Measurements from ENCODE around the gene HACE1. TPM values are rescaled to one million over a fixed set of nuclear protein-coding genes. Genes with fewer than 3 reads are reported as not detected.
"Not testable (repeated sequence)": the region's sequence is repeated elsewhere in the genome, so short reads cannot be mapped to it uniquely, and the experiment has no call there.

Gene HACE1, protein sequence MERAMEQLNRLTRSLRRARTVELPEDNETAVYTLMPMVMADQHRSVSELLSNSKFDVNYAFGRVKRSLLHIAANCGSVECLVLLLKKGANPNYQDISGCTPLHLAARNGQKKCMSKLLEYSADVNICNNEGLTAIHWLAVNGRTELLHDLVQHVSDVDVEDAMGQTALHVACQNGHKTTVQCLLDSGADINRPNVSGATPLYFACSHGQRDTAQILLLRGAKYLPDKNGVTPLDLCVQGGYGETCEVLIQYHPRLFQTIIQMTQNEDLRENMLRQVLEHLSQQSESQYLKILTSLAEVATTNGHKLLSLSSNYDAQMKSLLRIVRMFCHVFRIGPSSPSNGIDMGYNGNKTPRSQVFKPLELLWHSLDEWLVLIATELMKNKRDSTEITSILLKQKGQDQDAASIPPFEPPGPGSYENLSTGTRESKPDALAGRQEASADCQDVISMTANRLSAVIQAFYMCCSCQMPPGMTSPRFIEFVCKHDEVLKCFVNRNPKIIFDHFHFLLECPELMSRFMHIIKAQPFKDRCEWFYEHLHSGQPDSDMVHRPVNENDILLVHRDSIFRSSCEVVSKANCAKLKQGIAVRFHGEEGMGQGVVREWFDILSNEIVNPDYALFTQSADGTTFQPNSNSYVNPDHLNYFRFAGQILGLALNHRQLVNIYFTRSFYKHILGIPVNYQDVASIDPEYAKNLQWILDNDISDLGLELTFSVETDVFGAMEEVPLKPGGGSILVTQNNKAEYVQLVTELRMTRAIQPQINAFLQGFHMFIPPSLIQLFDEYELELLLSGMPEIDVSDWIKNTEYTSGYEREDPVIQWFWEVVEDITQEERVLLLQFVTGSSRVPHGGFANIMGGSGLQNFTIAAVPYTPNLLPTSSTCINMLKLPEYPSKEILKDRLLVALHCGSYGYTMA
- total RNA-seq (2014; rRNA removed; shearing (Covaris generic)): 8.1 and 9.0 TPM in 2 replicates
- 6.8 and 8.4 TPM in 2 replicates for polyA plus RNA-seq (2015; cell fraction: cytosol; rRNA removed)
- 19.2 and 30.0 TPM in 2 replicates for polyA plus RNA-seq (2015; cell fraction: nucleus; rRNA removed)

DNA sequence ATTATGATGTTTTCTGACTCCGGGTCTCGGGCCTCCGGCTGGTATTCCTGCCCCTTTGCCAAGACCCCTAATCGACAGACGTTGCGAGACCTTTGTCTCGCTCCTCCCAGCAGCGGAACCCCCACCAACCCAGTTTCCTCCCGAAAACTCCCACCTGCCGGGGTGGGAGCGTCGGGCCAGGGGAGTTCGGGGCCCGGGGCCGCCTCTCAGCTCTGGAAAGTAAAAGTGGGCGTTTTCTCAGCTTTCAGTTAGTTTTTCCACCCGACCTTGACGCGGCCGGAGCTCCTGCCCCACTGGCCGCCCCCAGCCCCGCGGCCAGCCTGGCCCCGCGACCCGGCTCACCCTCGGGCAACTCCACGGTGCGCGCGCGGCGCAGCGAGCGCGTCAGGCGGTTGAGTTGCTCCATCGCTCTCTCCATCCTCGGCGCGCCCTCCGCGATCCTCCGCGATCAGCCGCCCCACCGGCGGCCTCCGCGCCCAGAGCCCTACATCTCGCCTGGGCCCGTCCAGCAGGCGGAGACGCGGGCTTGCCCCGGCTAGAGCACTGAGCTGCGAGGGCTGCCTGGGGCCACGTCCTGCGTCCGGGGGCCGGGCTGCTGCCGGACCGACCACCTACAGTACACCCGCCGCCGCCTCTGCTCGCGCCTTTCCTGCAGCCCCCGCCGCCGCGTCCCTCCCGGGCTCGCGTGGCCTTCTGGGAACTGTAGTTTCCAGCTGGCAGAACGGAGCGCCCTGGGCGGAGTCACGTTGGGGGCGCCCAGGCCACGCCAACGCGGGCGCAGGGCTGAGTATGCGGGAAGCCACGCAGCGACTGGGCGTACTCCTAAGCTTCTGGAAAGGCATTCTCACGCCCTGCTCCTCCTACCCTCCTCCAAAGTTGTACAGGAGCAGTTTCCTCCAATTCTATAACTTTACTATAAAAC, at the start of gene HACE1:
Gene HACE1 (minus strand): TSS at position 695 of the 922 bp plus-strand sequence. CDS start 277 bp downstream, at position 418.
- DNase-seq (ENCODE audit: low read depth, low spot score): peak; percentile 89
- in situ Hi-C loops (cut with HindIII; ENCODE audit: low pct_unique_long_range_greater_than_20kb, low sequenced_read_pairs): no loop called here

DNA sequence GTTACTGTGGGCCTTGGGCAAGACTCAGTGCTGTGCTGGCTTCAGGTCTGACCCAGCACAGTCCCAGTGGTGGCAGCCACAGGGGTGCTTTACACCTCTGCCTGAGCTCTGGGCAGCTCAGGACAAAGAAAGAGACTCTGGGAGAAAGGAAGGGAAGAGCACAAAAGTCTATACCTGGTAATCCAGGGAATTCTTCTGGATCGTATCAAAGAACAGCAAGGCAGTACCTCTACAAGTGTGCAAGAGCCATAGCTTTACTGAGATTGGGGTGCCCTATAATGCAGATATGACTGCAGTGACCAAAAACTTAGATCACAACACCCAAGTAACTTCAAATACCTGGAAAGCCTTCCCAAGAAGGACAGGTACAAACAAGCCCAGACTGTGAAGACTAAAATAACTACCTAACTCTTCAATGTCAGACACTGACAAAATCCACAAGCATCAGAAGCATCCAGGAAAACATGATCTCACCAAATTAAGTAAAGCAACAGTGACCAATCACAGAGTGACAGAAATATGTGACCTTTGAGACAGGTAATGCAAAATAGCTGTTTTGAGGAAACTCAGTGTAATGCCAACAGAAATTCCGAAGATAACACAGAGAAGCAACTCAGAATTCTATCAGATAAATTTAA, 49.3 kb upstream of the HACE1 start:
- no peak for DNase-seq (ENCODE audit: low read depth, low spot score)

DNA sequence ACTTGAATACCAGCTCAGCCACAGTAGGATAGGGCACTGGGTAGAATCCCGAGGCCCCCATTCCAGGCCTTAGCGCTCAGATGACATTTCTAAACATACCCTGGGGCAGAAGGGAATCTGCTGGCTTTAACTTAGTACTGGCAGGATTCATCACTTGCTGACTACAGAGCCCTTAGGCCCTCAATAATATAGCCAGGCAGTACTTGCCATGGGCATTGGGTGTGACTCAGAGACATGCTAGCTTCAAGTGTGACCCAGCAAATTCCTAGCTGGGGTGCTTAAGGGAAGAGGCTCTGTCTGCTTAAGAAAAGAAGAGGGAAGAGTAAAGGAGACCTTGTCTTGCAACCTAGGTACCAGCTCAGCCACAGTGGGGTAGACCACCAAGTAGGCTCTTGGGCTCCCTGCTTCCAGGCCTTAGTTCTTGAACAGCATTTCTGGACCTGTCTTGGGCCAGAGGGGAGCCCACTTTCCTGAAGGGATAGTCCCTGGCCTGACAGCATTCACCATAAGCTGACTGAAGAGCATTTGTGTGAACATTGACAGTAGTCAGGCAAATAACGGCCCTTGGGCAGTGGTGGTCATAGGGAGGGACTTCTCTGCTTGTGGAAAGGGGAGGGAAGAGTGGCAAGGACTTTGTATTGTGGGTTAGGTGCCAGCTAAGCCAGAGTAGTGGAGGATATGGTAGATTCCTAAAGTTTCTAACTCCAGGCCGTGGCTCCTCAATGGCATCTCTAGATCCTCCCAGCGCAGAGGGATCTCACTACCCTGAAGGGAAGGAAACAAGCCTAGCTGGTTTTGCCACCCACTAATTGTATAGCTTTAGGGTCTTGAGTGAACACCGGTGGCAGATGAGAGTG, 48.5 kb upstream of the HACE1 start:
- DNase-seq (ENCODE audit: low read depth, low spot score): peak; percentile 1
- in situ Hi-C loops (cut with HindIII; ENCODE audit: low pct_unique_long_range_greater_than_20kb, low sequenced_read_pairs): no loop called here

More for the DNA sequence above, 49.3 kb upstream of the HACE1 start:
- in situ Hi-C loops (cut with HindIII; ENCODE audit: low pct_unique_long_range_greater_than_20kb, low sequenced_read_pairs): no loop called here

DNA sequence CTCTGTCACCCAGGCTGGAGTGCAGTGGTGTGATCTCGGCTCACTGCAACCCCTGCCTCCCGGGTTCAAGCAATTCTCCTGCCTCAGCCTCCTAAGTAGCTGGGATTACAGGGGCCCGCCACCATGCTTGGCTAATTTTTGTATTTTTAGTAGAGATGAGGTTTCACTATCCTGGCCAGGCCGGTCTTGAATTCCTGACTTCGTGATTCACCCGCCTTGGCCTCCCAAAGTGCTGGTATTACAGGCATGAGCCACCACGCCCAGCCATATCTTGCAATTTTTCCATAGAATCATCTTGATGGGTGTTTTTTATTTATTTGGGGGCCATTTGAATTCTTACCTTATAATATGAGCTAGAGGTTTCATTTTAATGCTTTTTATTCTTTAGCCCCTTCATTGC, 39.2 kb upstream of the HACE1 start:
- in situ Hi-C loops (cut with HindIII; ENCODE audit: low pct_unique_long_range_greater_than_20kb, low sequenced_read_pairs); DNase-seq (ENCODE audit: low read depth, low spot score): not testable (repeated sequence)

DNA sequence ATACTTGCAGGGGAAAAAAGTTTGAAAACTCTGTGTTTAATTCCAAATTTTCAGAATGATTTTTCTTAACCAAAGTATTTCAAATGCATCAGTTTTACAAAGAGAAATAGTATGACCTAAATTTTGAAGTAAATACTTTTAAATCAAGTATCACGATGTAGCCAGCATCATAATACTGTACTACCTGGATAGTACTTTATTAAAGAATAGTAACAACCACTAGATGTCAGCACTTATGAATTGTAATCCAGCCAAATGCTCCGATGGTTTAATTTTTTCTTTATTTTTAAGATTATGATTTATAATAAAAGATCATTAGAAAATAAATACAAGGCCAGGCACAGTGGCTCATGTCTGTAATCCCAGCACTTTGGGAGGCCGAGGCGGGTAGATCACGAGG, 37.2 kb upstream of the HACE1 start:
- in situ Hi-C loops (cut with HindIII; ENCODE audit: low pct_unique_long_range_greater_than_20kb, low sequenced_read_pairs): no loop called here
- peak; percentile 24 for DNase-seq (ENCODE audit: low read depth, low spot score)

DNA sequence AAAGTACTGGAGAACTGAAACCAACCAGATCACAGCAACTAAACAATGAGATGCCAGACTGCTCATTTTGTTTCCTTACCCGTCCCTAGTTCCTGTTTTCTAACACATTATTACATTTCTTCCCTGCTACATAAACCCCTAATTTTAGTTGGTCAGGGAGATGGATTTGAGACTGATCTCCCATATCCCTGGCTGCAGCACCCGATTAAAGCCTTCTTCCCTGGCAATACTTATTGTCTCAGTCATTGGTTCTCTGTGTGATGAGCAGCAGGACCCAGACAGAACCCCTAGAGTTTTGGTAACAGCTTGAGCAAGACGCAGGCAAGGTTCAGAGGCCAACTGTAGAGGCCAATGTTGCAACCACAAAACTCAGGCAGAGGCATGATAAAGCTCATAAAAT, 28.3 kb upstream of the HACE1 start:
- in situ Hi-C loops (cut with HindIII; ENCODE audit: low pct_unique_long_range_greater_than_20kb, low sequenced_read_pairs): no loop called here
- no peak for DNase-seq (ENCODE audit: low read depth, low spot score)

DNA sequence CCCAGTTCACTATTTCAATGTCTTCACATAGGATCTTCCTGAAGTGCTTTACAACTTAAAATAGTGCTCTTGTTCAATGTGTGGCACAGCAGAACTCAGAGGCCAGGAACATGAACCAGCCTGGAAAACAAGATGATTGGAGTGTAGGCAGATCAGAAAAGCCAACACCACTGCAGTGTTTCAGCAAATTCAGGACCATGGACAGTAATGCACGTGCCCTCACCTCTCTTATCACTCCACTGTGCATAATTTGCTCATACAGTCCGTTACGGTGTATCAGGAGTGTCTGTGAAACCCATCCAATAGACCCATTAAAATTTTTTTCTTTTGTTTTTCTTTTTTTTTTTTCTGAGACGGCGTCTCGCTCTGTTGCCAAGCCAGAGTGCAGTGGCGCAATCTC, 27.6 kb upstream of the HACE1 start:
- DNase-seq (ENCODE audit: low read depth, low spot score): no peak
- in situ Hi-C loops (cut with HindIII; ENCODE audit: low pct_unique_long_range_greater_than_20kb, low sequenced_read_pairs): no loop called here

DNA sequence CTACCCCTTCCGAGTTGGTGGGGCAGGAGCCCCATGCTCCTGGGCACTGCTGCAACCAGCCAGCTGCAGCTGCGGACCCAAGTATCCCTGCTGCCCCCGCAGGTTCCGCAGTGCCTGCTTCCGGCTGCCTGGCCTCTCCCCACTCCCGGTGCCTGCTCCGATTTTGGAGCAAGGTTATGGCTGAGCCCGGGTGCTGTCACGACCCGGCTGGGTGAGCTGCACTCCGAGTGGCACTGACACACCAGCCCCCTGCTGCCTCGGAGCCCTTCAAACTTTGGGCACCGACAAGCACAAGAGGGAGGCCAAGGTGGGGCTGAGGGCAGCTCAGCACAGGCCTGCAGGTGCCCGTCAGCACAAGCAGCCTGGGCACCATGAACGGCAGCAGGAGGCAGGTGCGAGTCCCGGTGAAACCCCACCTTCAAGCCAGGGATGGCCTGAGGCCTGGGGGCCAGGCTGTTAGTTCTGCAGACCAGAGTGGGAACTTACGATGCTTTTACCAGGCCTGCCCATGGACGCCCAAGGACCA, 25.9 kb upstream of the HACE1 start:
- in situ Hi-C loops (cut with HindIII; ENCODE audit: low pct_unique_long_range_greater_than_20kb, low sequenced_read_pairs): no loop called here
- no peak for DNase-seq (ENCODE audit: low read depth, low spot score)

DNA sequence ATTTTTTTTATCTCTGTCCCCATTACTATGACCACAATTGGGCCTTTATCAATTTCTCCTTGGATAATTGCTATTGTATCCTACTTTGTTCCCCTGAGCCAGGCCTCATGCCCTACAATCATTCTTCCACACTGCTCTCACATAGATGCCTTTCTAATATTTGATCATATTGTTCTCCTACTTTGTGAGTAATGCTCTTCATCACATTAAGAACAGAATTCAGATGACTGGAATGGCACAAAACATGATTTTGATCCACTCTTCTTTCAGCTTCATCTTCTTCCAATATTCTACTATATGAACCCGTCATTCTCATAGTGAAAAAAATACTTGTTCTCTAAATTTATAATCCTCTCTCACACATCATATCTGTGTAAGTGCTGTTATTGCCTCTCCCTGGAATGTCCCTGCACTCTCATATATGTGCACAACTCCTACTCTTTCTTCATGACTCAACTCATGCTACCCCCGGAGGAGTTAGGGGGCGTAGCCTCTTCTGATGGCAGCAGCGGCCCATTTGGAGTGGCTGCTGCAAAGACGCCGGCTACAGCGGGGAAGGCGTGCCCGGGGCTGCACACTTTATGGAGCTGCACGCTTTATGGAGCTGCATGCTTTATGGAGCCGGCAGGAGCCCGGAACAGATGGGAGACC, 25.3 kb upstream of the HACE1 start:
- in situ Hi-C loops (cut with HindIII; ENCODE audit: low pct_unique_long_range_greater_than_20kb, low sequenced_read_pairs): no loop called here
- no peak for DNase-seq (ENCODE audit: low read depth, low spot score)

DNA sequence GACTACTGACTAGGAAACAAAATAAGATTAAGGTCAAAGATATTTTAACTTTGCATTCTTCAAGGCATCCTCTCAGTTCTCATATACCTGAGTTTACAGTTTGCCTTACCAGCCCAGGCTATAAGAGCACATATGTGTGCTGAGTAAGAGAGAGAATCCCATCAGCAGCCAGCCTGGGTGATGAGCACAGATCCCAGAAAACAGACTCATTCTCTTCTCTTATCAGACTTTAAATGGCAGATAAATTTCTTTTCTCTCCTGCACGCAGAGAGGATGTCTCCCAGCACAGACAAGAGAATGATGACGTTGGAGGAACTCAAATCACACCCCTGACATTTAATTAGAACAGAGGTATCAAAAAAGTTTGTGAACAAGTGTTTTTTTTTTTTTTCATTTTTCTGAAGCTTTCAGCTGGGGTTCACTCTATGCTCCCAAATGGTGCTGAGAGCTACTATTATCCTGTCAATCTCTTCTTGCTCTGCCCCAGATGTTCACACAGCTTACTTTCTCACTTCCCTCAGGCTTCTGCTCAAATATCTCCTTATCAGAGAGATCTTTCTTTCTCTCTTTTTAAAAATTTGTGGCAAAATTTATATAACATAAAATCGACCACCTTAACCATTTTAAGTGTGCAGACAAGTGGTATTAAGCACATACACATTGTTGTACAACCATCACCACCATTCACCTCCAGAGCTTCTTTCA, 22.4 kb upstream of the HACE1 start:
- DNase-seq (ENCODE audit: low read depth, low spot score): no peak
- in situ Hi-C loops (cut with HindIII; ENCODE audit: low pct_unique_long_range_greater_than_20kb, low sequenced_read_pairs): no loop called here

DNA sequence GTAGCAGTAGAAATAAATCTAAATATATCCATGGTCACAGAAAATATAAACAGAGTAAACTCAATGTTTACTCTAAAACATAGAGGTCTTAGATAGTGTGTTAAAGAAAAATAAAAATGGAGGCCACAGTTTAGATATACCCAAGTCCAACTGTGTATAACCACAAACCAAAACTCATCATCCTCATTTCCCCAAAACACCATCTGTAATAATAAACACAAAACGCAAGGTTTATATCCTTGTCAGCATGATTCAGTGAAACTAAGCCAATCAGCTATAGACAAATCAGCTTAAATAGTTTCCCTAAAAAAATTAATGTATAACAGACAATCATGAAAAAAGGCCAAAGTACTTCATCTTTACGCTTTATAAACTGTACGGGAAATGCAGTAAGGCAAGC, 2.7 kb upstream of the HACE1 start:
- in situ Hi-C loops (cut with HindIII; ENCODE audit: low pct_unique_long_range_greater_than_20kb, low sequenced_read_pairs): no loop called here
- no peak for DNase-seq (ENCODE audit: low read depth, low spot score)

DNA sequence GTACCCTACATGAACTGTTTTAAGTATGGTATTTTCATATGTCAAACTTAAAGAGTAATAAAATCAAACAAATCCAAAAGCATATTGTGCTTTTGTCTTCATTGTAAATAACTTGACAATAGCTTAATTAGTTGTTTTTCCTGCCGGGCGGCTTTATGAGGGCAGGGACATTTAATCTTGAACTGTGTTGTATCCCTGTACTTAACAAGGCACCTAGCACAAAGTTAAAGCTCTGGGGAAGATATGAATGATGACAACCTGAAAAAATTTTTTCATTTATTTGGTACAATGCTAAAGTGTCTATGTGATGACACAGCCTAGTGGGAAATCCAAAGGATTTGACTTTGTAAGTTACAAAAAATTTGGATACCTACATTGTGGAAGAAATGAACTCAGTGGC, 502 bp upstream of the HACE1 start:
- no peak for DNase-seq (ENCODE audit: low read depth, low spot score)
- in situ Hi-C loops (cut with HindIII; ENCODE audit: low pct_unique_long_range_greater_than_20kb, low sequenced_read_pairs): no loop called here

DNA sequence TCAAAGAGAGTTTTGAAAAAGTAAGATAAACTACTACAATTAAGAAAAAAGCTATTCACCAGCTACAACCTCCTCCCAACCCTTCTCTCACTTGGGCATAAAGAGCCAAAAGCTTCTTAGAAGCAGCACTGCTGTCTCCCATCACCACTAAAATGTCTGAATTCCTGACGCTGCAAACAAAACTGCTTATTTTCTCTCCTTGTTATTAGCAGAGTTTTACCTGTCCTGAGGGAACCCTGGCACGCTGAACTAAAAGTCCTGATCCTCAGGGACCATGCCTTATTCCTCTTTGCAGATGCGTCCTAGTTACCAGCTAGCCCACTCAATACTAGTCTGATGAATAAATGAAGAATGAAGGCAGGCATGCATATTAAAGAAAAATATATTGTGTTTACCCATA, 1.1 kb downstream of the HACE1 start:
- no peak for DNase-seq (ENCODE audit: low read depth, low spot score)
- in situ Hi-C loops (cut with HindIII; ENCODE audit: low pct_unique_long_range_greater_than_20kb, low sequenced_read_pairs): no loop called here

DNA sequence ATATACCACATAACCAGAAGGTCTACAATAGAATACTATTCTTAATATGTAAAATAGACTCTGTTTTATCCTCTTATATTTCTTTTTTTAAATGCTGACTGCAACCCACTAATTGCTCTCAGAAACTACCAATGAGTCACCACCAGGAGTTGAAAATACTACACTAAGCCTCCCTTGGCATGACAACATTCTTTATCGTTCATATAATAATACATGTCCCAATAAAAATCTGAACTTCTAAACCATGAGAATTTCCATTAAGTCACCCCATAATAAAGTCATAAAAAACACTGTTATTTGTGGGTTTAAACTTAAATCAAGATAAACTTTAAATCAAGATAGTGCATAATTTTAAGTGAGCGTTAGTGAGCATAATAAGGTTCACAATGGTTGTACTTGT, 4.2 kb downstream of the HACE1 start:
- no peak for DNase-seq (ENCODE audit: low read depth, low spot score)
- in situ Hi-C loops (cut with HindIII; ENCODE audit: low pct_unique_long_range_greater_than_20kb, low sequenced_read_pairs): no loop called here

DNA sequence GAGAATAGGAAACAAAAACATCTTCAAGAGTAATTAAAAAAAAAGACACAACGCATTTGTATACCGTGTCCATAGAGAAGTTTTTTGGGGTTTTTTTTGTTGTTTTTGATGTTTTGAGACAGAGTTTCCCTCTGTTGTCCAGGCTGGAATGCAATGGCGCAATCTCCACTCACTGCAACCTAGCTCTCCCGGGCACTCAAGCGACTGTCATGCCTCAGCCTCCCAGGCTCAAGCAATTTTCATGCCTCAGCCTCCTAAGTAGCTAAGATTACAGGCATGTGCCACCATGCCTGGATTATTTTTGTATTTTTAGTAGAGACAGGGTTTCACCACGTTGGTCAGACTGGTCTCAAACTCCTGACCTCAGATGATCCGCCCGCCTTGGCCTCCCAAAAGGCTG, 12.0 kb downstream of the HACE1 start:
- DNase-seq (ENCODE audit: low read depth, low spot score); in situ Hi-C loops (cut with HindIII; ENCODE audit: low pct_unique_long_range_greater_than_20kb, low sequenced_read_pairs): not testable (repeated sequence)

Data from SK-MEL-5 (cell line).